AG10803 (cell line): ENCODE data around the gene SMPD1.

Experiments used
- DNase-seq: peaks from one replicate; pipeline ENCODE4 v3.0.0; 2010; ENCODE audit warnings: low read depth
- H3K4me3 ChIP-seq: 2 replicates; pipeline ENCODE4 v1.5.1; 2011; ENCODE audit warnings: mild to moderate bottlenecking, low read length, control low read depth
- CTCF ChIP-seq: conservative IDR thresholded peaks from 2 replicates; pipeline ENCODE4 v1.5.1; 2011; ENCODE audit warnings: mild to moderate bottlenecking, low read length, control low read depth, inconsistent platforms

Gene SMPD1

DNA sequence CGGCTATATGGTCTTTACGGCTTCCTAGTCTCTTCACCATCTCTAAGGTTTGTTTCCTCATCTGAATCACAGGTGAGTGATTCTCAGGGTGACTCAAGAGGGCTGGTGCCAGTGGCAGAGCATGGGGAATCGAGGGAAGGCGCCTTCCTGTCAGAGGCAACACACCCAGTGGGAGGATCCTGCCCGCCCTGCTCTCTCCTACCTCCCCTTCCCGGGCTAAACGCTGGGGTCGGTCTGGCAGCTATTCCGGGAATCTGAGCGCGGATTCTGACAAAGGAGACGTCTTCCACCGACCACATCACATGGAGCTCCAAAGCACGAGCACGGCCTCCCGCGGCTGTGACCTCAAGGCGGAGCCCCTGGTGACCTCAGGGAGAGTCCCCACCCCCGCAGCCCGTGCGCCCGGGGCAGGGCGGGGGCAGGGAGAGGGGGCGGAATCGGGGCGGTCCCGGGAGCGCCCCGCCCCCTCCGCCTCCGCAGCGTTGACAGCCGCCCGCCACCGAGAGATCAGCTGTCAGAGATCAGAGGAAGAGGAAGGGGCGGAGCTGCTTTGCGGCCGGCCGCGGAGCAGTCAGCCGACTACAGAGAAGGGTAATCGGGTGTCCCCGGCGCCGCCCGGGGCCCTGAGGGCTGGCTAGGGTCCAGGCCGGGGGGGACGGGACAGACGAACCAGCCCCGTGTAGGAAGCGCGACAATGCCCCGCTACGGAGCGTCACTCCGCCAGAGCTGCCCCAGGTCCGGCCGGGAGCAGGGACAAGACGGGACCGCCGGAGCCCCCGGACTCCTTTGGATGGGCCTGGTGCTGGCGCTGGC lies at the start of gene SMPD1:
Gene SMPD1 (plus strand): TSS at position 570 of the 813 bp plus-strand sequence. CDS start 125 bp downstream, at position 695.
- peak; percentile 74 for DNase-seq
- H3K4me3 ChIP-seq: peak within 1 kb of the TSS; percentile 82
- no peak for TF ChIP-seq CTCF

DNA sequence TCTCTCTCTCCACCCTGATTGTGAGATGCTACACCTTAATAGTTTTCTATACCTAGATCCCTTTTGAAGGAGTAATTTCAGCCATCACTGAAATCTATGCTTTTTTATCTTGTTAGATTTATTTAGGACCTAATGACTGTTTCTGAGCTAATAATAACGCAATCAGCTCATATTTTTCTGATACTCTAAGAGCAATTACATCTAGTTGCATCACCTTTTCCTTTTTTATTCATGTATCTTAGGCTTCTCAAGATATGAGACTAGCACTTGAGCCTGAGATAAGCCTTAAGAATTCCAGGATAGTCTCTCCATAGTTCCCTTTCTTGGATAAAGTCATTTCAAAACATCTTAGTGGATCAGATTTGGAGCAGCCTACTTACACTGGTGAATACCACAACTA lies 44.9 kb upstream of the SMPD1 start:
- no peak for DNase-seq
- no peak overlapping the region for H3K4me3 ChIP-seq
- no peak for TF ChIP-seq CTCF

- no peak for DNase-seq
- H3K4me3 ChIP-seq: no peak overlapping the region
- TF ChIP-seq CTCF: no peak
Measured at GRCh38 chr11:6350043-6350442, 40.2 kb upstream of the SMPD1 start.

- no peak for TF ChIP-seq CTCF
- no peak for DNase-seq
- H3K4me3 ChIP-seq: no peak overlapping the region
Measured at GRCh38 chr11:6350486-6350885, 39.8 kb upstream of the SMPD1 start.

DNA sequence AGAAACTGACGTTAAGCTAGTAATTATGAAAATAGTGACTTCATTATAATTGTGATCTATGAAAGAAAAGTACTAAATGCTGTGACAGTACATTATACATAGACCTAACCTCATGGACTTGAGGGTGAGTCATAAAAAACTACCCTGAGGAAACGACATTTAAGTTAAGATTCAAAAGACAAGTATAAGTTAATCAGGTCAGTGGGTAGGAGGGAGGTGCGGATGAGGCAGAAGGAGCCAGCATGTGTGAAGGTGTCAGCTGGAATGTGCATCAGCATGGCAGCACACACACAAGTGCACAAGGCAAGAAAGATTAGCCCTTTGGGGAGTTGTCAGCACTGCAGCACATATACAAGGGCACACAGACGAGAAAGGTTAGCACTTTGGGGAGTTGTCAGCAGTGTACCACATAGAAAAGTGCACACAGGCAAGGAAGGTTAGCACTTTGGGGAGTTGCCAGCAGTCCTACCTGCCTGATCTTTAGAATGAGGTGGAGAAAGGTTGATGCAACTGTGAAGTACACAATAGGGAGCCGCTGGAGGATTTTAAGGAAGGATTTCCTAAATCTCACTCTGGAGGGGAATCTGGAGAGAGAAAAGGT lies 38.4 kb upstream of the SMPD1 start:
- TF ChIP-seq CTCF: no peak
- DNase-seq: no peak

GRCh38 chr11:6353367-6353987 lies 36.8 kb upstream of the SMPD1 start:
- H3K4me3 ChIP-seq: no peak overlapping the region
- DNase-seq: peak; percentile 31
- TF ChIP-seq CTCF: peak; percentile 92

More for the DNA sequence above, 38.4 kb upstream of the SMPD1 start:
- no peak overlapping the region for H3K4me3 ChIP-seq
